Measurements from ENCODE around the gene CDC42EP2. TPM values are rescaled to one million over a fixed set of nuclear protein-coding genes. Genes with fewer than 3 reads are reported as not detected.

The CDC42EP2 gene
- total RNA-seq, 2 experiments from 2014 or later, result 0.18 to 0.54 TPM

DNA sequence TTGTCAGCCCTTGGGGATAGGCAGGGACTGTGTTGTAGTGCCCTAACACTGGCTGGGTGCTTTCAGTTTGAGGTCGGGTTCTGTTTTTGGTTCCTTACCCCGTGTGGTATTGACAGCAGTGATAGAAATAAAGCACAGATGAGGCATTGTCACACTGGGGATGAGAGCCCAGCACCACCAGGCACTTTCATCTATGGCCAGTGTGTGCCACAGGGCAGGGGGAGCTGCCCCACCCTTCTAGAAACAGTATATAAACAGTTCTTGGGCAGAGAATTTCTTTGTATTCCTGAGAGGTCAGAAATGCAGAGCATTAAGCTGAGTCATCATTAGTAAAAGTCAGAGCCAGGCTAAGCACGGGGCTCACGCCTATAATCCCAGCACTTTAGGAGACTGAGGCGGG, 23.1 kb upstream of the CDC42EP2 start:
- Mint-ChIP-seq H3K4me3 (no peak overlapping the region), H3K36me3 (peaks cover 40% of the 10 kb centered on the region), H3K27ac (peak overlapping the region; percentile 50), H3K9me3 (no peaks in the 10 kb centered on the region), H3K27me3 (no peaks in the 10 kb centered on the region), H3K4me1 (no peaks in the 10 kb centered on the region)
- no peak for DNase-seq

DNA sequence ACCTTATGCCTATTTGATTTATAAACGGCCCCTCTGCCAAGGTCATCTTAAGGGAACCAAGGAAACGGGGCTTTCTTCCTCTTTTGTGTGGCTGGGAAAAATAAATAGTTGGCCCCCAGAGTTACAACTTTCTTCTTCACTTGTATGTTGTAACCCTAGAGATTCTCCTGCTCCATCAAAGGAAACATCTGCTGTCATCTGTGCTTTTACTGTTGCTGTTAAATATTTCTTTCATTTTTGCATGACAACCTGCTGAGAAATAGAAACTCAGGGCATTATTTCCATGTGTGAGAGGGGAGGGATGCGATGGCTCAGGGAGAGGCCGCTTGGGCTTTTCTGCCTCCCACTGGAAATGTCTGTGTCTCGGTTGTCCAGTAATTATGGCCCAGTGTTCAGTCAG, 21.8 kb upstream of the CDC42EP2 start:
- H3K36me3 Mint-ChIP-seq, result peaks cover 35% of the 10 kb centered on the region
- no peak for DNase-seq
- no peaks in the 10 kb centered on the region for H3K4me1 Mint-ChIP-seq
- H3K4me3 Mint-ChIP-seq, result no peak overlapping the region
- H3K27me3 Mint-ChIP-seq, result no peaks in the 10 kb centered on the region
- no peaks in the 10 kb centered on the region for H3K9me3 Mint-ChIP-seq
- no peak overlapping the region for H3K27ac Mint-ChIP-seq

DNA sequence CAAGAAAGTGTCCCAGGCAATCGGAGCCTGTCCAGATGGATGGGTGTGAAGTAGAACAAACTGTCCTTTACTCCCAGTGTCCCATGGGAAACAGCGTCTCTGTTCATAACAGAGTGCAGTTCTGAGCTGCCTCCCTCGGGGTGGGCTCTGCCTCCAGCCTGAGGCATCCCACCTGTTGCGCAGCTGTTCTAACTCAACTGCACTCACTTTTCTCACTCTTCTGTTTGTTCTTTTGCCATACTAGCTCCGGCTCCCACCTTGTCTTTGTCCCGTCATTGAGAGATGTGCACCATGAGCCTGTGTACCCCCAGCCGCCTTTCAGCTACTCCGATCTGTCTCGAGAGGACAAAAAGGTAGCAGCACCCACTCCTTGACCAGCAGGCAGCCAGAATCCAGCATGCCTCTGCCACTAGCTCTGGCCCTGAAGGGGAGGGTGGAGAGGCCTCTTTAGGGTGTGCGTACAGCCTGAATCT, 20.7 kb upstream of the CDC42EP2 start:
- Mint-ChIP-seq H3K36me3 (peaks cover 36% of the 10 kb centered on the region), H3K9me3 (no peaks in the 10 kb centered on the region), H3K27me3 (no peaks in the 10 kb centered on the region), H3K27ac (no peak overlapping the region), H3K4me3 (no peak overlapping the region), H3K4me1 (no peaks in the 10 kb centered on the region)
- DNase-seq, result no peak

DNA sequence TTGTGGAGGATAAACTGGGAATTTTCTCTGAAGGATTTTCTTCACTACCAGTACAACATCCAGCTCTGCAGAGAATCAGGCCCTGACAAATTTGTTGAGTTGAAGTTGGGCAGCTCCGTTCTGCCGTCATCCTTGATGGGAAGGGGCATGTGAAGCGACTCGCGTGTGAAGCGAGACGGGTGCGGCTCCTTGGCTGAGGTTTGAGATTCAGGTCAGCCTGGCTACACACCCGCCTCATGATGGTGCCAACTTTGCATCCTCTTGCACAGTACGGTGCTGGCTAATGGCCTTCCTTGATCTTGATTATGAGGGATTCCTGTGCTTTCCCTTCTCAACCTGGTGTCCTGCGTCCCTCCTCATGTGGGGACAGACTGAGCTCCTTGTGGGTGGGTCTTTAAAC, 19.7 kb upstream of the CDC42EP2 start:
- peaks cover 31% of the 10 kb centered on the region for H3K36me3 Mint-ChIP-seq
- H3K4me1 Mint-ChIP-seq, result no peaks in the 10 kb centered on the region
- DNase-seq, result no peak
- H3K27me3 Mint-ChIP-seq, result no peaks in the 10 kb centered on the region
- no peak overlapping the region for H3K4me3 Mint-ChIP-seq
- H3K9me3 Mint-ChIP-seq, result no peaks in the 10 kb centered on the region
- H3K27ac Mint-ChIP-seq, result no peak overlapping the region

DNA sequence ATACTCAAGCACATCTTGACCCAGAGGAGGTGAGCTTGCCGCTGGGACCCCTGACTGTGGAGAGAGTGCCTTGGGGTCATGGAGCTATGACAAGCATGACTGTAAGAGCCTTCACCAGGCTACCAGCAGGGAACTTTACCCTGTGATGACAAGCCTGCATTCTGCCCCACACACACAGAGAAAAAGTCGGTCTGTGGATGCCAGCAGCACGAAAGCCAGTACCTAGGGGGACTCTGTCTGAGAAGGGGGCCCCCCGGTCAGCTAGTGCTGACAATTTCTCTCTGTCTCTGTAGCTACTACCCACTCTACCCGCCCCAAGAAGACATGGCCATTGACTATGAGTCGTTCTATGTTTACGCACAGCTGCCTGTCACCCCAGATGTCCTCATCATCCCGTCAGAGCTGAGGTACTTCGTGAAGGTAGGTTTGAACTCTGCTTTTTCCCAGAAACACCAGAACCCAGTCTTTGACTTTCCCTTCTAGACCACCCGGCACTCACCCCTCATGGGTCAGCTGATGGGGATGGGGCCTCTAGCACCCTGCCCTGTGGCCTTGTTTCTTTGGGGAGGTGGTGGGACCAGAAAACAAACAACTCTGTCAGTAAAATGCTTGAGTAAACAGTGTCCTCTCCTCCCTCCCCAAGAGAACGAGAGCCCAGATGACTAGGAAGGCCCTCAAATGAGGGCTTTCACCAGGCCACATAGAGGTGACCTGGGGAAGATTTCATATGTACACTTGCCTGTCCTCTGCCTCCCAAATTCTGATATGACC, 18.9 kb upstream of the CDC42EP2 start:
- no peaks in the 10 kb centered on the region for H3K4me1 Mint-ChIP-seq
- peaks cover 27% of the 10 kb centered on the region for H3K36me3 Mint-ChIP-seq
- H3K9me3 Mint-ChIP-seq, result no peaks in the 10 kb centered on the region
- no peak overlapping the region for H3K27ac Mint-ChIP-seq
- no peaks in the 10 kb centered on the region for H3K27me3 Mint-ChIP-seq
- H3K4me3 Mint-ChIP-seq, result no peak overlapping the region
- no peak for DNase-seq

DNA sequence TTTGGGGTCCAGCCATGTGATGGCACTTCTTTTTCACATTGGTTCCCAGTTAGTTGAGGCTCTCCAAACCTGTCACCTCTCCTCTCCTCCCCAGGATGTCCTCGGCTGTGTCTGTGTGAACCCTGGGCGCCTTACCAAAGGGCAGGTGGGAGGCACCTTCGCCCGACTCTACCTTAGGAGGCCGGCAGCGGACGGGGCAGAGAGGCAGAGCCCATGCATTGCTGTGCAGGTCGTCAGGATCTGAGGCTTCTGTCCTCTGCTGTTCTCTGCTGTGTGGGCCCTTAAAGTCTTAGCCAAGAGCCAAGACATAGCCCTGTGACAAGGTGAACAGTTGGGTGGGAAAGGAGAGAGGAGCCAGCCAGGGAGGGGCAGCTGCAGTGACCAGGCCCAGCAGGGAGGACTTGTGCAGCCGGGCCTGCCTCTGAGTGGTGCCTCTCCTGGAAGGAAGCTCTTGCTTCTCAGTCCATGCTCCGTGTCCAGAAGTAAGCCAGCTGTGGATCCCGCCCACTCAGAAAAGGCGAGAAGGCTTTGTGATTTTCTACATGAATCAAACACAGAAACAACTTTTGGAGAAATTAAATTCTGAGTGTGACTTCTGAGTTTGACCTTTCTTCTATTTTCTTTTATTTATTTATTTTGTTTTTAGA, 17.5 kb upstream of the CDC42EP2 start:
- peaks cover 19% of the 10 kb centered on the region for H3K36me3 Mint-ChIP-seq
- H3K27me3 Mint-ChIP-seq, result no peaks in the 10 kb centered on the region

DNA sequence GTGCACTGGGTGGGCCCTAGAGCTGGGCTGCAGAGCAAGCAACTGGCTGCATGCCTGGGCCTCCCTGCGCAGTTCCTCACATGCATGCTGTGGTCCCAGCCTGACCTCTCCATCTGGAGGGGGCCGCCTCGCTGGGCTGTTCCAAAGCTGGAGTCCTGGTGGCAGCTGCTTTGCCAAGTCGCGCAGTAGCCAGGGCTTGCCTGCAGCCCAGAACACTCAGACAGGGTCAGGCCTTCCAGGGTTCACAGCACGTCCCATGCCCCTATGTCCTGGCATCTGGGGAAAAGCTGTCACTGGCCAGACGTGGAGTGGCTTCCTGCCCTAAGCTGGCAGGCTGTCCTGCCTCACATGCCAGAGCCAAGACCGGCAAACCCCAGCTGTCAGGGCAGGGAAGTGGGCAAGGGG, 16.5 kb upstream of the CDC42EP2 start:
- Mint-ChIP-seq H3K4me3 (no peak overlapping the region), H3K9me3 (no peaks in the 10 kb centered on the region), H3K36me3 (peaks cover 19% of the 10 kb centered on the region), H3K27me3 (no peaks in the 10 kb centered on the region), H3K27ac (no peak overlapping the region), H3K4me1 (no peaks in the 10 kb centered on the region)
- no peak for DNase-seq

More for the DNA sequence above, 17.5 kb upstream of the CDC42EP2 start:
- no peak overlapping the region for H3K4me3 Mint-ChIP-seq
- H3K27ac Mint-ChIP-seq, result no peak overlapping the region
- no peaks in the 10 kb centered on the region for H3K9me3 Mint-ChIP-seq
- H3K4me1 Mint-ChIP-seq, result no peaks in the 10 kb centered on the region
- DNase-seq, result no peak

DNA sequence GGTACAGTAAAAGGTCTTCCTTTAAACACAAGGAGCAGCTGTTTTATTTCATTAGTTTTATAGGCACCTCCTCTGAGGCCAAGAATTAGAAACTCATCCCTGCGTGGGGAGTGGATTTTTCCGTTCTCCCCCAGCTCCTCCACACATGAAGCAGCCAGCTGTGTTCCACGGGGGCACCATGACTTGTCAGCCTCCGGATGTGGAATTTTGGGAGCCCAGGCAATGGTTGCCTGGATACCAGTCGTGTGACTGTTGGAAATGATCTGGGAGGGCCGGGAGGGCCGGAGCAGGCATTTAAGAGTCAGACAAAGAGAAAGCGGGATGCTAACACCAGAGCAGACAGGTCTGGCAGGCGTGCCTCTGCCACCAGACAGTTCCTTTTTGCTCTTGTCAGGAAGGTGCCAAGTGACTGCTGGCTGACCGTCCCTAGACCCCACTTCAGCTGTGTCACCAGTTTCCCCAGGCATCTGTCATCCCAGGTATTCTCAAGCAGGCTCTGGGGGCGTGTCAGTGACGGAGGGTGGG, 15.9 kb upstream of the CDC42EP2 start:
- H3K27ac Mint-ChIP-seq, result no peak overlapping the region
- no peak overlapping the region for H3K4me3 Mint-ChIP-seq
- DNase-seq, result no peak
- H3K9me3 Mint-ChIP-seq, result no peaks in the 10 kb centered on the region
- no peaks in the 10 kb centered on the region for H3K27me3 Mint-ChIP-seq
- H3K4me1 Mint-ChIP-seq, result no peaks in the 10 kb centered on the region
- H3K36me3 Mint-ChIP-seq, result peaks cover 21% of the 10 kb centered on the region

DNA sequence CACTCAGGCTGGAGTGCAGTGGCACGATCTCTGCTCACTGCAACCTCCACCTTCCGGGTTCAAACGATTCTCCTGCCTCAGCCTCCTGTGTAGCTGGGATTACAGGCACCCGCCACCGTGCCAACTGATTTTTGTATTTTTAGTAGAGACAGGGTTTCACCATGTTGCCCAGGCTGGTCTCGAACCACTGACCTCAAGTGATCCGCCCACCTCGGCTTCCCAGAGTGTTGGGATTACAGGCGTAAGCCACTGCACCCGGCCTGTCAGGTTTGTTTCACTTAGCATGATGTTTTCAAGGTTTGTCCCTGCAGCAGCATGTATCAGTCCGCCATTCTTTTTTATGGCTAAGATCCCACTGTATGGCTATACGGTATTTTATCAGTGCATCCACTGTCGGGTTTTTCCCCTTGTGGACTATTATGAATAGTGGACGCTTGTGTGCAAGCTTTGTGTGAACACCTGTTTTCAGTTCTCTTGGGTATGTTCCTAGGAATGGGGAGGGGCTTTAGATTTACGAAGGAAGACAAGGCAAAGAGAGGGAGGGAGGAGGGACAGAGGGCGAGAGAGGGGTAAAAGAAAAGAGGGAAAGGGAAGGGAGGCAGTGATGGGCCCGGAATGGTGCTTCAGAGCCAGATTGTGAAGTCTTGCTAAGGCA, 13.9 kb upstream of the CDC42EP2 start:
- Mint-ChIP-seq H3K4me1 (no peaks in the 10 kb centered on the region), H3K36me3 (peaks cover 14% of the 10 kb centered on the region), H3K27me3 (no peaks in the 10 kb centered on the region), H3K9me3 (no peaks in the 10 kb centered on the region), H3K4me3 (no peak overlapping the region), H3K27ac (no peak overlapping the region)
- DNase-seq, result no peak

DNA sequence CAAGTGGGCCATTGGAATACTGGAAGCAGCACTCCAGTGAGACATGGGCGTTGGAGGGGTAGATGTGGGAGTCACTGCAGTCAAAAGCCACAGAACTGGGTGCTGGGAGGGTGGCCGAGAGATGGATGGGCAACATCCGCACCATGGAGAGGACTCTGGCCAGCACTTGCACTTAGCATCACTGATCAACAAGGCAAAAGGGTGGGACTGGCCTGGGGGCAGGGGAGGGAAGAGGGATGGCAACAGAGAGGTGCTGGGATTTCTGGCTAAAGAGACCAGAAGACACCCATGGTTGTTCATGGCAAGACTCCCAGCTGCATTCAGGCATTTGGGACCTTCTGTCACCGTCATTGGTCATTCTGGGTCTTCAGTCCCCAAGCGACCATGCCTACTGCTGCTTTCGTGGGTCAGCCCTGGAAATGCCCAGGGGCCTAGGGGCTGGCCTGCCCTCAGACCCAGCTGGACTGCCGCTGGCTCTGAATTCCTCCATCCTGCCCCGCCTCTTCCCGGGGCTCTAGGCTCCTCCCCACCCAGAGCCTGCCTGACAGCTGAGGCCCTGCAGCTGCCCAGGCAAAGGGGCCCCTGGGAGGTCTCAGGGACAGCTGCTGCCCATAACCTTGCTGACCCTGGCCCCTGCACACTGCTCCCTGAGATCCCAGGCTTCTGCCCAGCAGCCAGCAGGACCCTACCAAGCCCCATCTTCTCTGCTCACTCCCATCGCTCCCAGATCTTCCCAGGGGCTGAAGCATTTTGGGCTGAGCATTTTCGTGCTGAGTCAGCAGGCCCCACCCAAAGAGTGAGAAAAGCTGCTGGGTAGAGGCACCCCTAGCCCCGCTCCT, 13.0 kb upstream of the CDC42EP2 start:
- no peak overlapping the region for H3K27ac Mint-ChIP-seq
- H3K4me1 Mint-ChIP-seq, result no peaks in the 10 kb centered on the region
- H3K9me3 Mint-ChIP-seq, result no peaks in the 10 kb centered on the region
- no peaks in the 10 kb centered on the region for H3K27me3 Mint-ChIP-seq
- DNase-seq, result no peak
- peaks cover 9% of the 10 kb centered on the region for H3K36me3 Mint-ChIP-seq
- no peak overlapping the region for H3K4me3 Mint-ChIP-seq

DNA sequence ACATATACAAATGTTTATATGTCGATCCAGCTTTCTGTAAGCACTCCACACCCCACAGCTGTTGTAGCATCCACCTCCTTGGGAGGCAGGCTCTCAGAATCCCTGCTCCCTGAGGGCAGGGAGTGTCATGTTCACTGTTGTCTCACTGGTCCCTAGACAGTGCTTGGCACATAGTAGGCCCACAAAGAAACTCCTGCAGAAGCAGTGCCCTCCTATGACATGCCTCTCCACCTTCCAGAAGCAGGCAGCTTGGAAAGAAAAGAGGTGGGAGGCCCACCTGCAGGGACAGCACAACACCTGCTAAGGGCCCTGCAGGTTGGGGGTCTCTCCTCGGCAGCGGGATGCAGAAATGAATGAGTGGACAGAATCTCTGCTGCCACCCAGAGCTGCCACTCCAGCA, 11.1 kb upstream of the CDC42EP2 start:
- H3K36me3 Mint-ChIP-seq, result peaks cover 7% of the 10 kb centered on the region
- no peaks in the 10 kb centered on the region for H3K27me3 Mint-ChIP-seq
- H3K27ac Mint-ChIP-seq, result no peak overlapping the region
- no peak for DNase-seq
- no peaks in the 10 kb centered on the region for H3K9me3 Mint-ChIP-seq
- H3K4me1 Mint-ChIP-seq, result no peaks in the 10 kb centered on the region
- H3K4me3 Mint-ChIP-seq, result no peak overlapping the region

DNA sequence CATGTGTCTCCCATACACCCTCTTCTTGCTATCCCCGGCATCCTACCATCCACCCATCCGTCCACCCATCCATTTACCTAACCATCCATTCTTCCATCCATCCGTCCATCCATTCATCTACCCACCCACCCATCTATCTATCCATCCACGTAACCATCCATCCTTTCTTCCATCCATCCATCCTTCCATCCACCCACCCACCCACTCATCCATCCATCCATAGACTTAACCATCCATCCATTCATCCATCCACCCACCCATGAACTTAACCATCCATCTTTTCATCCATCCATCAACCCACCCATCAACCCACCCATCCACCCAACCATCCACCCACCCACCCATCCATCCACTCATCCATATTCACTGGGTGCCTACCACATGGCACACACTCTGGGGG, 10.6 kb upstream of the CDC42EP2 start:
- no peaks in the 10 kb centered on the region for H3K27me3 Mint-ChIP-seq
- H3K4me3 Mint-ChIP-seq, result no peak overlapping the region
- H3K9me3 Mint-ChIP-seq, result no peaks in the 10 kb centered on the region
- H3K36me3 Mint-ChIP-seq, result peaks cover 7% of the 10 kb centered on the region
- no peak for DNase-seq
- H3K4me1 Mint-ChIP-seq, result no peaks in the 10 kb centered on the region
- H3K27ac Mint-ChIP-seq, result no peak overlapping the region

DNA sequence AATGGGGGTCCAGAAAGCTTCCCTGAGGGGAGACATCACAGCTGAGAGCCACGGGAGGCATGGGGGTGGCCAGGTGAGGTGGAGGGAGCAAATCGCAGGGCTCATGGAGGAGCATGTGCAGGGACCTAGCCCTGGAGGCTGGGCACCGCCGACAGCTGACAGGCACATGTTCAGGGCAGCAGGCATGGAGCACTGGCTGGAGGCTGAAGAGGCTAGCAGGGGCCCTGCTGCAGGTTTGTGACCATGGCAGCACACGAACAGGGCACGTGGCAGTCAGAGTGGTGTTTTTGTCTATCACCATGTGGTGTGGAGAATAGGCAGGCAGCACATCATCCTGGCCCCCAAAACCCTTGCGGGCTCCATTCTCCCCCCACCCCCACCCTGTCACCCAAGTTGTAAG, 10.1 kb upstream of the CDC42EP2 start:
- no peak overlapping the region for H3K27ac Mint-ChIP-seq
- peaks cover 7% of the 10 kb centered on the region for H3K36me3 Mint-ChIP-seq
- no peaks in the 10 kb centered on the region for H3K9me3 Mint-ChIP-seq
- H3K27me3 Mint-ChIP-seq, result no peaks in the 10 kb centered on the region
- no peaks in the 10 kb centered on the region for H3K4me1 Mint-ChIP-seq
- DNase-seq, result no peak
- no peak overlapping the region for H3K4me3 Mint-ChIP-seq

DNA sequence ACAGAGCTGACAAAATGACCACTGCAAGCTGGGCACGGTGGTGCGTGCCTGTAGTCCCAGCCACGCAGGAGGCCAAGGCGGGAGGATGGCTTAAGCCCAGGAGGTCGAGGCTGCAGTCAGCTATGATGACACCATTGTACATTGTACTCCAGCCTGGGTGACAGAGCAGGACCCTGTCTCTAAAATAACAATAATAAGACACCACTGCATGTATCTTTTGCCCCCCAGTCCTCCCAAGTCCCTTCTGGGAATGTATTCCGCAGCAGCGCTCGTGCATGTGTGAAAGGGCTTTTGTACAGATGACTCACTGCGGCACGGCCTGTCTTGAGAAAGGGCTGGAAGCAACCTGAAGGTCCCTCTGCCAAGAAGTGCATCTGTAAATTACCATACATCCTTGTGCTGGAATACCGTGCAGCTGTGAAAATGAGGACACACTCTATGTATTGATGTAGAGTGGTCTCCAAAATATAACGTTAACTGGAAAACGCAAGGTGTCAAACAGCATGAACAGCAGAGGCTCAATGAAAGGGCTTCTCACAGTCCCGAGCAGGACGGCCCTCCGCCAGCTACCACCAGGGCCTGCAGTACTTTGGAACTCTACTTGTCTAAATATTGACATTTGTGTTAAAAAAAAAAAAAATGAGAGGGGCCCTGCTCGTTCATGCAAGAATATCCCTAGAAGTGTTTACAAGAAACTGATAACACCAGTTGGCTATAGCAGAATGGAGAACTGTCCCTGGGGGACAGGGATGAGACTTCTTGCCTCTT, 9.0 kb upstream of the CDC42EP2 start:
- peaks cover 7% of the 10 kb centered on the region for H3K36me3 Mint-ChIP-seq
- H3K27ac Mint-ChIP-seq, result no peak overlapping the region
- no peak overlapping the region for H3K4me3 Mint-ChIP-seq
- H3K4me1 Mint-ChIP-seq, result no peaks in the 10 kb centered on the region
- no peak for DNase-seq
- no peaks in the 10 kb centered on the region for H3K27me3 Mint-ChIP-seq
- no peaks in the 10 kb centered on the region for H3K9me3 Mint-ChIP-seq
